SIG-M5 (cell line): Measurements from ENCODE around the gene MARS1.

ENCODE experiments used
- DNase-seq: peaks from one replicate; lab custom pipeline; 2025; lab: John Stamatoyannopoulos, UW

The MARS1 gene

DNA sequence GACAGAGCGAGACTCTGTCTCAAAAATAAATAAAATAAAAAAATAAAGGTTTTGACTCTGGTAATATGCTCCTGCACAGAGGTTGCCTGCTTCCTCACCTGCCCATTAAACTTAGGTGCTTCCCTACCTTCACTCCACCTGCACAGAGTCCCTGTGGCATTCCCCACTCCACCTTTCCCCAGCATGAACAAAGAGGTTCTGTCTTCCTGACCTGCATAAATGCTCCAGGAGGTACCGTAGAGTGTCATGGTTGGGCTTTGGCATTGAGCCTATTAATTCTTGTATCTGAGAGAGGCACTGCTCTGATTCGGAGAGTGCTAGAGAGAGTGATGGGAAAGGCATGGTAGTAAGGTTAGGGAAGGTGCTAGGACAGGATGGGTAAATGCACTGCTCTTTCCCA lies 14.5 kb upstream of the MARS1 start:
- DNase-seq, result no peak

- DNase-seq, result no peak
Observed at GRCh38 chr12:57473886-57474285, 14.0 kb upstream of the MARS1 start.

- no peak for DNase-seq
Observed at GRCh38 chr12:57474430-57474829, 13.4 kb upstream of the MARS1 start.

DNA sequence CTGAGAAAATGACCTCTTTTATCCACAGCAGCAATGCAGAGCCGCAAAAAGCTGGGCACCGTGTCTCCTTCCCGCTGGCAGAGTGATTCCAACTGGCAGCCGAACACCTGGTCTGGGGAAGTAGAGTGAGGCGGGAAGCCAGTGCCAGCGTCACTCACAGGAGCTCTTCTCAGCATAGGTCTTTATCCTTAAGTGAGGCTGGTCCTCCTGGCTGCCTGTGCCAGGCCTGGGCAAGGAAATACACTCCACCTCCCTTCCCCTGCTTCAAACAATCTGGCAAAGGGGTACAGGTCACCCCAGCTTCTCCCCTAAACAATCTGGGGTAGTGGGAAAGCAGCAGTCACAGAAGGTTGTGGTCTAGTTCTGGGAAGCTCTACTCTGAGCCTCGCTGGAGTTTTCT lies 13.0 kb upstream of the MARS1 start:
- DNase-seq, result no peak

DNA sequence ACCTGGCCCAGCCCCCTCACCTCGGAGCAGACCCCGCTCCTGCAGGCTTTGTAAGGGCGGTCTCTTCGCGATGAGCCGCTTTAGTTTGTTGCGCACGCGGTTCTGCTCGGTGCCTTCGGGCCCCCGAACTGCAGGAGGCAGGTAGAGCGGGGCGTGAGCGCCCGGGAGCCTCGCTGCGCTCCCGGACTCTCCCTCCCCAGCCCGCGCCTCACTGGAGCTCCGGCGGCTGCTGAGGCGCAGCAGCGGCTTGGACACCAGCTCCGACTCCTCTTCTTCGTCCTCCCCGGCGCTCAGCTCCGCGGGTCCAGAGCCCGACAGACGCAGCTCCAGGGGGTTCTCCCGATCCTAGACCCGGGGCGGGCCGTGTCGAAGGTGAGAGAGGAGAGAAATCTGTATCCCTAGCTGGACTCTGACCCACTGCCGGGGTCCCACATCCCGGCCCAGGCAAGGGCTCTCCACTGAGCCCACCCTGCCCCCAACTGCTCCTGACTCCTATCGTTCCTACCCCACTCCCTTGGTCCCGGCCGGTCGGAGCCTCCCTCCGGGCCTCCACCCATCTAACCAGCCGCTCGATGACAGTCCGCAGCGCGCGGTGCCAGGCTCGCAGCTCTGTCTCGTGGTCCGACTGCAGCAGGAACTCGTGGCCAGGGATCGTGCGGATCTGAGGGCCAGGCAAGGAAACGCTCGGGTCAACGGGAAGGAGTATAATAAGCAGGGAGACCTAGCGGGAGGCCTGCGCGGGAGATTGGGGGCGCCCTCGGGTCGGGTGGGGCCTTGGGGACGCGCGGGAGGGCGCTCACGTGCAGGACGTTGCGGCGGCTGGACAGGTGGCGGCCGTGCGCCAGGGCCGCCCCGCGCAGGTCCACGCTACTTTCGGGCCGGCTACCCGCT lies 12.4 kb upstream of the MARS1 start:
- no peak for DNase-seq

GRCh38 chr12:57476162-57476992 lies 11.5 kb upstream of the MARS1 start:
- no peak for DNase-seq

- DNase-seq, result no peak
Observed at GRCh38 chr12:57476993-57477709, 10.7 kb upstream of the MARS1 start.

- no peak for DNase-seq
Observed at GRCh38 chr12:57477710-57478681, 9.9 kb upstream of the MARS1 start.

DNA sequence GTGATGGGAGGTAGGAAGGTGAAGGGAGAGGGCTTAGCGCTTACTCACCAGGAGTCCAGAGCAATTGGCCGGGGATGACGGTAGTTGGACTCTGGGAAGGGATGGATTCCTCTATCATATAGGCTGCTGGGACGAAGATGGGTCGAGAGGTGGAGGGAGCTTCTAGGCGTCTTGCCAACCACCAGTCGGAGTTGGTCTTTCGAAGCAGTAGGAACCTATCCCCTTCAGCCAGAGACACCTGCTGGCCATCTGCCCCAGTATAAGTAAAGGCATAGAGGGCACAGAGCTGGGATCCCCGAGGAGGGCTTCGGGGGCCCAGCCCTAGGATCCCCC lies 8.9 kb upstream of the MARS1 start:
- DNase-seq, result no peak

DNA sequence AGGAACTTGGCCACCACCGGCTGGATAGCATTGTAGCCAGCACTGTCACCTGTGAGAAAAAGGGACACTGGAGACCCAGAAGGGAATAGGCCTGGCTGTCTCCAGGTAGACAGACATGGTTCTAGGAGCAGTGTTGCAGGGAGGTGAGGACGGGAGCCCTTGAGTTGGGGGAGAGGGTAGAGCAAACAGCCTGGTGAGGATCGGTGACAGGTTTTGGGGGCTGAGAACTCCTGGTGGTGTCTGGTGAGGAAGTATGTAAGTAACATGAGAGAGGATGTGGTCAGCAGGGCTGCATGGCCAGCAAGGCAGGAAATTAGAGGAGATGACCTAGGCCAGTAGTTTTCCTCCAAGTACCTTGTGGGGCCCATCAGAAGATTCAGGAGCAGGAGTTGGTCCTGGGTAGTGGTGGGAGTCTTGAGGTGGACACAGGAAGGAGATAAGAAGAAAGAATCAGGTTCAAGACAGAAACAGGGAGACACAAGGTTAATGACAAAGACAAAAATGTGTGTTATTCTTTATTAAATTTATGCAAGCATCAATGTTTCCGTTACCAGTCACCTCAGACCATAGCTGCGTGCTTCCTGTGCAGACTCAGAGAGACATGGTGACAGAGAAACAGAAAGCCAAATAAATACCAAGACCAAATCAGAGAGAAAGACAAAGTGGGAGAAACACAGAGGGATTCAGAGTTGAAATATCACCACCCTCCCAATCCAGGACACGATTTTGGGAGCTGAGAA lies 8.3 kb upstream of the MARS1 start, which contains the start of gene ARHGAP9:
ARHGAP9 (minus strand) TSS at position 491 of the 740 bp plus-strand sequence; CDS start at position 31, 460 bp downstream.
- DNase-seq, result no peak

DNA sequence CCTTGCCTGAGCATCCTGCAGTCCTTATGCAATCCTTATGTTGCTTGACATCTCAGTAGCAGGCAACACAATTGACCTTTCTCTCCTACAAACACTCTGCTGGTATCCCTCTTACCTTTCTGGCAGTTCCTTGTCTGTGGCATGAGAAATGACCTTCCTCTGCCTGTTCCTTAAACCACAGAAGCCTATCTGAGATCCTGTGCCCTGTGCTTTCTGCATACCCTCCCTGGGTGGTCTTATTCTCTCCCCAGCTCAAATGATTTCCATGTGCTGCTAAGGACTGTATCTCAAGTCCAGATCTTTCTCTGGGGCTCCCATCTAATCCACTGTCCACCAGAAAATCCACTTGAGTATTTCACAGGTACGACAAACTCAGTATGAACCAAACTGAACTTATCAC lies 6.2 kb upstream of the MARS1 start:
- DNase-seq, result no peak

DNA sequence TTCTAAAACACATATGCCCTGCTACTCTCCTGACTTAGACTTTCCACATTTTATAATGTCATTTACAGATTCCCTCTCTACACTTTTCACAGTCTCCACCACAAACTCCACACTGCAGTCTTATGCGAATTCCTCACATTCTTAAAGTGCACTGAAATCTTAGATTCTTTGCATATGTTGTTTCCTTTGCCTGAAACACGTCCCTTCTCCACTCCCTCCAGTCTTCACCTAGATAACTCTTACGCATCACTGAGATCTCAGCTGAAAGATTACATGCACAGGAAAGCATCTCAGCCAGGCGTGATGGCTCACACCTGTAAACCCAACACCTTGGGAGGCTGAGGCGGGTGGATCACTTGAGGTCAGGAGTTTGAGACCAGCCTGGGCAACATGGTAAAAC lies 4.4 kb upstream of the MARS1 start:
- no peak for DNase-seq

GRCh38 chr12:57485695-57486094 lies 2.2 kb upstream of the MARS1 start:
- no peak for DNase-seq

GRCh38 chr12:57487055-57487596 lies 742 bp upstream of the MARS1 start:
- DNase-seq, result no peak

DNA sequence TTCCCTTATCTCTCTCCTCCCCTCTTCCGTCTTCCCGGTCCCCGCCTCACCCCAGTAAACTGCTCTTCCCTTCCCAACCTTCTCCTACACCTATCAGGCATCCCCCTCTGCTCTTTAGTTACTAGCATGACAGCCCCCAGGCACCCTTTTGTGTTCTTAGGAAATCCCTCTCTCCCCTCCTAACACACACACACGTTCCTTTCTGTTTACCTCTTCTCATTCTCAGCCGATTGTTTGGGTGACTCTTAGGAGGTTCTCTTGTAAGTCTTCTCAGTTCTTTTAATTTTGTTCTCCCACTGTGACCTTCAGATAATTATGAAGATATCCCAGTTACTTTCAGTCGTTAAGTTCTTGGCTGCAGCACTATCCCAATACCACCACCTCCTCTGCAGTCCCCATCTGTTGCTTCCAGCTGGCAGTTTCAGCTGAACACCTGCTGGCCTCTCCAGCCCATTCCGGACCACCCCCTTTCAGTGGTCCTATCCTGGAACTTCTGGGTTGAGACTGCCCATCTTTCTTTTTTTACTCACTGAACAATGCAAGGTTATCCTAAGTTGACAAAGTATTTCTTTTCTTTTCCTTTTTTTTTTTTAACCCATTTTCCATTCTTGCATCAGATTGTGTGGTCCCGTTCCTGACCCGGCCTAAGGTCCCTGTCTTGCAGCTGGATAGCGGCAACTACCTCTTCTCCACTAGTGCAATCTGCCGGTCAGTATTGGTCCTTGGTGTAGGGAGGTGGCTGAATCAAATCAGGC lies 711 bp downstream of the MARS1 start:
- DNase-seq, result no peak

- DNase-seq, result no peak
Observed at GRCh38 chr12:57489157-57489641, 1.3 kb downstream of the MARS1 start.

DNA sequence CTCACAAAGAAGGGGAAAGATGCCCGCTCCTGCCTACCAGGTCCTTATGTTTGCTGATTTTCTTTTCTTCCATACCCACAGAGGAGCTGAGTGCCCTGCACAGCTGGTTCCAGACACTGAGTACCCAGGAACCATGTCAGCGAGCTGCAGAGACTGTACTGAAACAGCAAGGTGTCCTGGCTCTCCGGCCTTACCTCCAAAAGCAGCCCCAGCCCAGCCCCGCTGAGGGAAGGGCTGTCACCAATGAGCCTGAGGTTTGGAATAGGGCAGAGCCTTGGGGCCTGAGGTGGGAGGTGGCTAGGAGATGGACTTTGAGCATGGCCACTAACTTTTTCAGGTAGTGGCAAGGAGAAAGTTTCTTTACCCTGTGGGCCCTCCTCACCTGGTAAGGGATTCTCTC lies 2.3 kb downstream of the MARS1 start:
- DNase-seq, result no peak

DNA sequence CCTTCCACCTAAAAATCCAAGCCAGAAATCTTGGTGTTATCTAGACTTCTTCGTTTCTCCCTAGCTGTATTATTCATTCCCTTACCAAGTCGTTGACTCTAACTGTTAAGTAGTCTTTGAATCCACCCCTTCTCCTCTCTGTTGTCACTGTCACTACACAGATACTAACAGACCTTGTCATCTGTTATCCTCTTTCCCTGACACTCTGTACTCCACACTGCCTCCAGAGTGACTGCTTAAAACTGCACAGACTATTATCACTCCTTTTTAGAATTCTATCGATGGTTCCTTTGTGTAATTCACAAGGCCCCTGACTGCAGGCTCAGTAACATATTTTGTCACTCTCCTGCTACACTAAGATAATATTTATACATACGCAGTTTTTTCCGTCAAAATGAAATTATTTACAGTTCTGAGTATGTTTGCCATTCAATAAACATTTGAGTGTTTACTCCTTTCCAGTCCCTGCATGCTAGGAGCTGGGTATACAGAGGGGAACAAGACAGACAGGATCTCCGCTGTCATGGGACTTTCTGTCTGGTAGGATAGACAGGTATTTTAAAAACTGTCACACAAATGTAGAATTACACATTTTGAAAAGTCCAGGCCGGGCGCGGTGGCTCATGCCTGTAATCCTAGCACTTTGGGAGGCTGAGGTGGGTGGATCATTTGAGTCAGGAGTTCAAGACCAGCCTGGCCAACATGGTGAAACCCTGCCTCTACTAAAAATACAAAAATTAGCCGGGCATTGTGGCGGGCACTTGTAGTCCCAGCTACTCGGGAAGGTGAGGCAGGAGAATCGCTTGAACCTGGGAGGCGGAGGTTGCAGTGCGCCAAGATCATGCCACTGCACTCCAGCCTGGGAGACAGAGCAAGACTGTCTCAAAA lies 3.8 kb downstream of the MARS1 start:
- no peak for DNase-seq
